ENCODE results near the gene CYP26A1.

DNA sequence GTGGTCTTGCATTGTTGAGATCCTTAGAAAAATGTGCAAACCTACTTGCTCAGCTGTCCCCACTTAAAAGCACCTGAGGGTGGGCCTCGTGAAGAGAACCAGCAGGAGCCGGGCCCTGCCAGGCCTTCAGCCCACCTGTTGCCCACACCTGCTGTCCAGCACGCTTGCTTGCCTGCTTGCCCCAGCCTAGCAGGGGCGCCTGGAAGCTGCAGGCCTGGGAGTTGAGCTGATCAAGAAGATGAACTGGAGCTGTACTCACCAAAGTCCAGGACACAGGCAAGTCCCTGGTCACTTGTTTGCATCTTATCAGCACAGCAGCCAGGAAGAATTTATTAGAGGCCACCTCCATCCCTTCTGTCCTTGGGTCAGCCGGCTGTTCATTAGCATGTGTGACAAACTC is 23.2 kb downstream of the CYP26A1 start:
- no peak for TF ChIP-seq POLR2A (IDR thresholded peaks at IDR 0.05)
- TF ChIP-seq, protein P1, sequence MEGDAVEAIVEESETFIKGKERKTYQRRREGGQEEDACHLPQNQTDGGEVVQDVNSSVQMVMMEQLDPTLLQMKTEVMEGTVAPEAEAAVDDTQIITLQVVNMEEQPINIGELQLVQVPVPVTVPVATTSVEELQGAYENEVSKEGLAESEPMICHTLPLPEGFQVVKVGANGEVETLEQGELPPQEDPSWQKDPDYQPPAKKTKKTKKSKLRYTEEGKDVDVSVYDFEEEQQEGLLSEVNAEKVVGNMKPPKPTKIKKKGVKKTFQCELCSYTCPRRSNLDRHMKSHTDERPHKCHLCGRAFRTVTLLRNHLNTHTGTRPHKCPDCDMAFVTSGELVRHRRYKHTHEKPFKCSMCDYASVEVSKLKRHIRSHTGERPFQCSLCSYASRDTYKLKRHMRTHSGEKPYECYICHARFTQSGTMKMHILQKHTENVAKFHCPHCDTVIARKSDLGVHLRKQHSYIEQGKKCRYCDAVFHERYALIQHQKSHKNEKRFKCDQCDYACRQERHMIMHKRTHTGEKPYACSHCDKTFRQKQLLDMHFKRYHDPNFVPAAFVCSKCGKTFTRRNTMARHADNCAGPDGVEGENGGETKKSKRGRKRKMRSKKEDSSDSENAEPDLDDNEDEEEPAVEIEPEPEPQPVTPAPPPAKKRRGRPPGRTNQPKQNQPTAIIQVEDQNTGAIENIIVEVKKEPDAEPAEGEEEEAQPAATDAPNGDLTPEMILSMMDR (IDR thresholded peaks at IDR 0.05) = no peak

All from tibial nerve (tissue), 3 donors.